WTC11 (cell line): ENCODE measurements around the gene LRRC74B.

Source experiments
- ARID4B ChIP-seq: sonication (generic); formaldehyde crosslinking; IDR thresholded peaks from 2 replicates; pipeline ENCODE4 v1.8.0; 2023; ENCODE audit warnings: missing genetic modification reagents, mild to moderate bottlenecking, borderline replicate concordance
- CREM ChIP-seq: sonication (generic); formaldehyde crosslinking; IDR thresholded peaks from 2 replicates; pipeline ENCODE4 v1.8.1; 2022; ENCODE audit warnings: mild to moderate bottlenecking, missing genetic modification reagents, moderate library complexity
- ESRRA ChIP-seq: sonication (generic); formaldehyde crosslinking; IDR thresholded peaks from 2 replicates; pipeline ENCODE4 v1.8.1; 2022; ENCODE audit warnings: mild to moderate bottlenecking, missing genetic modification reagents, borderline replicate concordance
- FOXK1 ChIP-seq: sonication (generic); formaldehyde crosslinking; IDR thresholded peaks from 2 replicates; pipeline ENCODE4 v1.8.0; 2022; ENCODE audit warnings: mild to moderate bottlenecking, moderate library complexity, missing genetic modification reagents
- JUN ChIP-seq: sonication (generic); formaldehyde crosslinking; IDR thresholded peaks from 2 replicates; pipeline ENCODE4 v1.8.0; 2023; ENCODE audit warnings: mild to moderate bottlenecking, missing genetic modification reagents
- NFE2L1 ChIP-seq: sonication (generic); formaldehyde crosslinking; IDR thresholded peaks from 2 replicates; pipeline ENCODE4 v1.8.1; 2023; ENCODE audit warnings: missing genetic modification reagents
- NFYB ChIP-seq: sonication (generic); formaldehyde crosslinking; conservative IDR thresholded peaks from 2 replicates; pipeline ENCODE4 v1.8.0; 2022; ENCODE audit warnings: low read depth, missing genetic modification reagents
- USF1 ChIP-seq: sonication (generic); formaldehyde crosslinking; IDR thresholded peaks from 2 replicates; pipeline ENCODE4 v1.8.0; 2022; ENCODE audit warnings: mild to moderate bottlenecking, missing genetic modification reagents
- ZNF263 ChIP-seq: sonication (generic); formaldehyde crosslinking; IDR thresholded peaks from 2 replicates; pipeline ENCODE4 v1.8.1; 2022; ENCODE audit warnings: low read depth, mild to moderate bottlenecking, moderate library complexity, missing genetic modification reagents
- ZNF423 ChIP-seq: fragments of 250-450 bp; sonication (Bioruptor Pico); IDR thresholded peaks from 2 replicates; pipeline ENCODE4 v2.1.2; 2022; ENCODE audit warnings: mild to moderate bottlenecking, moderate library complexity
- TF ChIP-seq, protein P1 (sequence below): fragments of 200-600 bp; IDR thresholded peaks from 2 replicates; pipeline ENCODE4 v1.8.0; 2022; ENCODE audit warnings: antibody characterized with exemption
- TF ChIP-seq, protein P2 (sequence below): sonication (generic); formaldehyde crosslinking; IDR thresholded peaks from 2 replicates; pipeline ENCODE4 v1.8.1; 2022; ENCODE audit warnings: missing genetic modification reagents, borderline replicate concordance
- TF ChIP-seq, protein P3 (sequence below): sonication (generic); formaldehyde crosslinking; IDR thresholded peaks from 2 replicates; pipeline ENCODE4 v1.8.1; 2022; ENCODE audit warnings: low read depth, mild to moderate bottlenecking, moderate library complexity, missing genetic modification reagents, borderline replicate concordance
- TF ChIP-seq, protein P4 (sequence below): sonication (generic); formaldehyde crosslinking; IDR thresholded peaks from 2 replicates; pipeline ENCODE4 v1.8.0; 2022; ENCODE audit warnings: mild to moderate bottlenecking, missing genetic modification reagents

GRCh38 chr22:21077884-21078508 is 32.2 kb downstream of the LRRC74B start:
- TF ChIP-seq, protein P1, sequence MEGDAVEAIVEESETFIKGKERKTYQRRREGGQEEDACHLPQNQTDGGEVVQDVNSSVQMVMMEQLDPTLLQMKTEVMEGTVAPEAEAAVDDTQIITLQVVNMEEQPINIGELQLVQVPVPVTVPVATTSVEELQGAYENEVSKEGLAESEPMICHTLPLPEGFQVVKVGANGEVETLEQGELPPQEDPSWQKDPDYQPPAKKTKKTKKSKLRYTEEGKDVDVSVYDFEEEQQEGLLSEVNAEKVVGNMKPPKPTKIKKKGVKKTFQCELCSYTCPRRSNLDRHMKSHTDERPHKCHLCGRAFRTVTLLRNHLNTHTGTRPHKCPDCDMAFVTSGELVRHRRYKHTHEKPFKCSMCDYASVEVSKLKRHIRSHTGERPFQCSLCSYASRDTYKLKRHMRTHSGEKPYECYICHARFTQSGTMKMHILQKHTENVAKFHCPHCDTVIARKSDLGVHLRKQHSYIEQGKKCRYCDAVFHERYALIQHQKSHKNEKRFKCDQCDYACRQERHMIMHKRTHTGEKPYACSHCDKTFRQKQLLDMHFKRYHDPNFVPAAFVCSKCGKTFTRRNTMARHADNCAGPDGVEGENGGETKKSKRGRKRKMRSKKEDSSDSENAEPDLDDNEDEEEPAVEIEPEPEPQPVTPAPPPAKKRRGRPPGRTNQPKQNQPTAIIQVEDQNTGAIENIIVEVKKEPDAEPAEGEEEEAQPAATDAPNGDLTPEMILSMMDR, result no peak
- TF ChIP-seq CREM (CRISPR knock-in tag), result no peak
- TF ChIP-seq ARID4B, result no peak
- TF ChIP-seq ZNF263 (CRISPR knock-in tag), result no peak
- no peak for TF ChIP-seq FOXK1 (CRISPR knock-in tag)
- no peak for TF ChIP-seq USF1
- TF ChIP-seq JUN (CRISPR knock-in tag), result no peak
- no peak for TF ChIP-seq NFYB
- TF ChIP-seq ESRRA (CRISPR knock-in tag), result no peak
- TF ChIP-seq, protein P2, sequence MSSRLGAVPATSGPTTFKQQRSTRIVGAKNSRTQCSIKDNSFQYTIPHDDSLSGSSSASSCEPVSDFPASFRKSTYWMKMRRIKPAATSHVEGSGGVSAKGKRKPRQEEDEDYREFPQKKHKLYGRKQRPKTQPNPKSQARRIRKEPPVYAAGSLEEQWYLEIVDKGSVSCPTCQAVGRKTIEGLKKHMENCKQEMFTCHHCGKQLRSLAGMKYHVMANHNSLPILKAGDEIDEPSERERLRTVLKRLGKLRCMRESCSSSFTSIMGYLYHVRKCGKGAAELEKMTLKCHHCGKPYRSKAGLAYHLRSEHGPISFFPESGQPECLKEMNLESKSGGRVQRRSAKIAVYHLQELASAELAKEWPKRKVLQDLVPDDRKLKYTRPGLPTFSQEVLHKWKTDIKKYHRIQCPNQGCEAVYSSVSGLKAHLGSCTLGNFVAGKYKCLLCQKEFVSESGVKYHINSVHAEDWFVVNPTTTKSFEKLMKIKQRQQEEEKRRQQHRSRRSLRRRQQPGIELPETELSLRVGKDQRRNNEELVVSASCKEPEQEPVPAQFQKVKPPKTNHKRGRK (CRISPR knock-in tag), result no peak
- TF ChIP-seq NFE2L1 (CRISPR knock-in tag), result no peak
- TF ChIP-seq ZNF423 (CRISPR knock-in tag), result no peak
- TF ChIP-seq, protein P3, sequence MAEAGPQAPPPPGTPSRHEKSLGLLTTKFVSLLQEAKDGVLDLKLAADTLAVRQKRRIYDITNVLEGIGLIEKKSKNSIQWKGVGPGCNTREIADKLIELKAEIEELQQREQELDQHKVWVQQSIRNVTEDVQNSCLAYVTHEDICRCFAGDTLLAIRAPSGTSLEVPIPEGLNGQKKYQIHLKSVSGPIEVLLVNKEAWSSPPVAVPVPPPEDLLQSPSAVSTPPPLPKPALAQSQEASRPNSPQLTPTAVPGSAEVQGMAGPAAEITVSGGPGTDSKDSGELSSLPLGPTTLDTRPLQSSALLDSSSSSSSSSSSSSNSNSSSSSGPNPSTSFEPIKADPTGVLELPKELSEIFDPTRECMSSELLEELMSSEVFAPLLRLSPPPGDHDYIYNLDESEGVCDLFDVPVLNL, result no peak
- TF ChIP-seq, protein P4, sequence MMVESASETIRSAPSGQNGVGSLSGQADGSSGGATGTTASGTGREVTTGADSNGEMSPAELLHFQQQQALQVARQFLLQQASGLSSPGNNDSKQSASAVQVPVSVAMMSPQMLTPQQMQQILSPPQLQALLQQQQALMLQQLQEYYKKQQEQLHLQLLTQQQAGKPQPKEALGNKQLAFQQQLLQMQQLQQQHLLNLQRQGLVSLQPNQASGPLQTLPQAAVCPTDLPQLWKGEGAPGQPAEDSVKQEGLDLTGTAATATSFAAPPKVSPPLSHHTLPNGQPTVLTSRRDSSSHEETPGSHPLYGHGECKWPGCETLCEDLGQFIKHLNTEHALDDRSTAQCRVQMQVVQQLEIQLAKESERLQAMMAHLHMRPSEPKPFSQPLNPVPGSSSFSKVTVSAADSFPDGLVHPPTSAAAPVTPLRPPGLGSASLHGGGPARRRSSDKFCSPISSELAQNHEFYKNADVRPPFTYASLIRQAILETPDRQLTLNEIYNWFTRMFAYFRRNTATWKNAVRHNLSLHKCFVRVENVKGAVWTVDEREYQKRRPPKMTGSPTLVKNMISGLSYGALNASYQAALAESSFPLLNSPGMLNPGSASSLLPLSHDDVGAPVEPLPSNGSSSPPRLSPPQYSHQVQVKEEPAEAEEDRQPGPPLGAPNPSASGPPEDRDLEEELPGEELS (CRISPR knock-in tag), result no peak
